Measurements from ENCODE around the gene GFOD1.
"Not testable (repeated sequence)": the region's sequence is repeated elsewhere in the genome, so short reads cannot be mapped to it uniquely, and the experiment has no call there.

The GFOD1 gene

DNA sequence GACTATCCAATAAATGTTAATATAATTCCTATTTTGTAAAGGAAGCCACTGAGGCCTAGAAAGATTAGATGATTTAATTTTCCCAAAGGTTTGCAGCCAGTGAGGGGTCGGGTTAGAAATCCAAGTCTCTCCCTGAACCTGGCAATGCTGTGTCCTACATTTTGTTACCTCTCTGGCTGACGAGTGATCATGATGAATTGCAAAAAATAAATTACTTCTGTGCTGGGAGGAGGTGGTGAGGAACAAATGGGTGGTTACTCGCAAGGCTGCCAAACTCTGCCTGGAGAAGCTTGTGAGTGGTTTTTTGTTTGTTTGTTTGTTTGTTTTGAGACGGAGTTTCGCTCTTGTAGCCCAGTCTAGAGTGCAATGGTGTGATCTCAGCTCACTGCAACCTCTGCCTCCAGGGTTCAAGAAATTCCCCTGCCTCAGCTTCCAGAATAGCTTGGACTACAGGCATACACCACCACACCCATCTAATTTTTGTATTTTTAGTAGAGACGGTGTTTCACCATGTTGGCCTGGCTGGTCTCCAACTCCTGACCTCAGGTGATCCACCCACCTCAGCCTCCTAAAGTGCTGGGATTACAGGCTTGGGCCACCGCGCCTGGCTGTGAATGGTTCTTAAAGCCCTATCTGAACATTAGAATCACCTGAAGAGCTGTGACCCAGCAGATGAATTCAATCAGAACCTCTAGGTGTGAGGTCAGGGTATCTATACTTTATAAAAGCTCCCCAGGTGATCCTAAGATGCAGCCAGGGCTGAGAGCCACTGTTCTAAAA is 138.9 kb downstream of the GFOD1 start:
- FAIRE-seq = no peak

DNA sequence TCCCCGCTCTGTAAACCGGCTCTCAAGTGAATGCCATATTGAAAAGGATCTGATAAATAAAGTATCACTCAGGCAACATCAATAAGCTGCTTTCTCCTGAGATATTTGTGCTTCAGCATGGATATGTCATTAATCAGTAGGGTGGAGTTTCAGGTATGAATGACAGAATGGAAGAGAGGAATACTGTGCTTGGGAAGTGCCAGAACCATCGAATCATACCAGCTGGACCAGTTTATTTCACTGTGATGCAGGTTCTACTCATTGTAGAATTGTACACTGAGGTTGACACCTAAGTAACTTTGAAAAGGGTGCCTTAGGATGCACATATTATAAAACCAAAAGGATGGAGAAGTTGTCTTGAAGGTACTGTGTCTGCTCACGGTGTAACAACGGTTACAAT is 141.2 kb downstream of the GFOD1 start:
- FAIRE-seq = no peak

DNA sequence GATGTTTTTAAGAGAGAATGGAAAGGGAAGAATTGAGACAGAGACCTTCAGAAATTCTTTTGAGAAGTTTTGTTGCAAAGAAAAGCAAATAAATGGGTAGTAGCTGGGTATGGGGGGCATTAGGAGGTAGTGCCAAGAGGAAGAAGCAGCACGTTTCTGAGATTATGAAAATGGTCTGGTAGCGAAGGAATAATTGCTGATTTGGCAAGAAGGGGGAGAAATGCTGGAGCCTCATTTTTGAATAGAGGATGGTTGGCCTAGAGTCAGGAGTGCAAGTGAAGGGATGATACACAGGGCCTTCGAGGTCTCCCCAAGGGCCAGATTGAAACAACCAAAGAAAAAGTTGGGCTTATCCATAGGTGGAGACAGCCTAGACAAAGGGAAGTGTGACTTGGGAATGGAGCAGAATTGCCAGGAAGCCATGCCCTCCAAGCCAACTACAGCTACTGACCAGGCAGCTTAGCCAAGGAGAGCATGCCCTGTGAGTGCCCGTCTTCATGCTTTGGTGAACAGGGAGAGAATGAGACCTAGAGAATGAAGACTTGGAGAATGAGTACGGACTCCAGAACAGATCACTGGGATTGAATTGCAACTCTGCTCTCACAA is 144.9 kb downstream of the GFOD1 start:
- FAIRE-seq = no peak

DNA sequence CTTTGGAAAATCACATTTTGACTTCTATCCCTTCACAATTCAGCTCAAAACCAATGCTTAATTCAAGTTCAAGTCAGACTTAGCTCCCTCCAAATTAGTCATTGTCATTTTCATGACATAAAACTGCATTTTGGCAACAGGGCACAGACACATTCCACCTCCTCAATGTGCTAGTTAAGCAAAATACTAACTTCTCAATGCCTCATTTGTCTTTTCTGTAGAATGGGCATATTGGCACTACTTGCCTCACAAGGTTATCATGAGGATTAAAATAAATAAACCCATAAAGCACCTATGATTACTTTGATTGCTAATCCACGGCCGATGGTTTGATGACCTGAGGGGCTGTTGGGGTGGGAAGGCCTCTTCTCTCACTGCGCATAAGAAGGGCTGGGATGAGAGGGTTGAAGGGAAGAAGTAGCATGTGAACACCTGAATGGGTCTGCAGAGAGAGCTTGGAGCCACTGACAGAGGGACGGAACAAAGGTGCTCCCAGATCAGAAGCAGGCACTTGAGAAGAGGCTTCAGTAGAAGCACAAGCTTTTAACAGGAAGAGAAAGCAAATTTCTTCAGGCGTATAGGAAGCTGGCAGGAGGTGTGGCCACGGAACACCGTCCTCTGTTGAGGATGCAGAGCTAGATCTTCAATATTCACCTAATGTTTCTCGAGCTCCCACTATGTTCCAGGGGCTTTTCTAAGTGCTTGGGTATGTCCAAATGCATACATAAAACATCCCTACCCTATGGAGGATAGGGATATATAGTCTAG is 147.4 kb downstream of the GFOD1 start:
- FAIRE-seq = no peak

DNA sequence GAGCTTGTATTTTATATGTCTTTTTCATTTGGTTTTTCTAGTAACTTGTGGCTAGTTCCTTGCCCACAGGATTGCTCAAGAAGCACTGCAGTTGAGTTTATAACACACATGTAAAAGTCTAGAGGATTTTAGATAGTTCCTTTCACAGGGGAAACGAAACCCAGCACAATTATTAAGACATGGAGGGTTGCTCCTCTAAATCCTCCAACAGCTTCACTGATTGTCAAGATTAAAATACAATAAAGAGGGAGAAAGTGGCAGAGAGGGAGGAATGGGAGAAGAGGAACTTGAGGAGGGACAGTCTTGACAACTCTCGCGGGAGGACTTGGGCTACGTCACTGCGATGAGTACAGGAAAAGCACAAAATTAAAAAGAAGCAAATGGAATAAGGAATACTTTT is 149.4 kb downstream of the GFOD1 start:
- no peak for FAIRE-seq

DNA sequence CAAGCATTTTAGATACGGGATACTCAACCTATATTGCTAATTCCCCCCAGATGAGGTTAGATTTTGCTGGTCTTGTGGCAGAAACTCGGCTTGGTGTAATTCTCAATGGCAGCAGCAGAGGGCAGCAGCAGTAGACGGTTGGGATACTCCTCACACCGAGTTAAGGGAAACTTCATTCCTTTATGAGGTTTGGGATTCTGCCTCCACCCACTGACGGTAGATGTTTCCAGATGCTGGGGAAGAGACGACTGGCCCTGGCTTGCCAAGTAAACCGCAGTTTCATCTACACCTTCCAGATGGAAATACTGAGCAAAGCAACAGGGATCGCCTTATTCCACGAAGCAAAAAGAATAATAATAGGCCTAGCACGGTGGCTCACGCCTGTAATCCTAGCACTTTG is 150.8 kb downstream of the GFOD1 start:
- FAIRE-seq = peak; percentile 61

DNA sequence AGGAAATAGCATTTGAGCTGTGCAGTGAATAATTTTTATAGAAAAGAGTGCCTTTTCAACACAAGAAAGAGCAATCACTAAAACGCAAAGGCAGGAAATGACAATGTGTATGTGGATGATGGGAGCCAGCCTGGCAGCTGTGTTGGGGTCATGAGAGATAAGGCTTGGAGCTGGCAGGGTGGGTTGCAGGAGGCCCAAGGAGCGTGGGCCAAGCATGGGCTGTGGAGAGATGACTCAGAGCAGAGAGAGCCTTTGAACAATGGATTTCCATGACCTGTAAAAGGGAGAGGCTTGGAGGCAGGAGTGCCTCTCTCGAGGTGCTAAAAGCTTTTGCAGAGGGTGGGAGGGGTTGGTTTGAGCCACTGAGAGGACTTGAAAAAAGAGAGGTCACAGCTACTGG is 152.4 kb downstream of the GFOD1 start:
- FAIRE-seq = no peak

DNA sequence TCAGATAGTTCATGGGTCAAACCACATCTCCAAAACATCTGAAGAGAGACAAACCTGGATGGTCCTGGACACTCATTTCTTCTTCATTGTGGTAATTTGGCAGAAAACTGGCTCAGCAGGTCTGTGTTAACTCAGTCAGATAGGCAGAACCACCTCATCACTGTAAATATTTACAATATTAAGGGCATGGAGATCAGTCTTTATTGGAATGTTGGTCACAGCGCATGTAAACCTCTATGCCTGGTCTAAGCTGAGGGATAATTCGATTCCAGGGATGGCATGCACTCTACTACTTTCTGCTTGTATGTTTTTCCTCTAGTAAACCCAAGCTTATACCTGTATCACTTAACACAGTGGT is 155.1 kb downstream of the GFOD1 start:
- no peak for FAIRE-seq

DNA sequence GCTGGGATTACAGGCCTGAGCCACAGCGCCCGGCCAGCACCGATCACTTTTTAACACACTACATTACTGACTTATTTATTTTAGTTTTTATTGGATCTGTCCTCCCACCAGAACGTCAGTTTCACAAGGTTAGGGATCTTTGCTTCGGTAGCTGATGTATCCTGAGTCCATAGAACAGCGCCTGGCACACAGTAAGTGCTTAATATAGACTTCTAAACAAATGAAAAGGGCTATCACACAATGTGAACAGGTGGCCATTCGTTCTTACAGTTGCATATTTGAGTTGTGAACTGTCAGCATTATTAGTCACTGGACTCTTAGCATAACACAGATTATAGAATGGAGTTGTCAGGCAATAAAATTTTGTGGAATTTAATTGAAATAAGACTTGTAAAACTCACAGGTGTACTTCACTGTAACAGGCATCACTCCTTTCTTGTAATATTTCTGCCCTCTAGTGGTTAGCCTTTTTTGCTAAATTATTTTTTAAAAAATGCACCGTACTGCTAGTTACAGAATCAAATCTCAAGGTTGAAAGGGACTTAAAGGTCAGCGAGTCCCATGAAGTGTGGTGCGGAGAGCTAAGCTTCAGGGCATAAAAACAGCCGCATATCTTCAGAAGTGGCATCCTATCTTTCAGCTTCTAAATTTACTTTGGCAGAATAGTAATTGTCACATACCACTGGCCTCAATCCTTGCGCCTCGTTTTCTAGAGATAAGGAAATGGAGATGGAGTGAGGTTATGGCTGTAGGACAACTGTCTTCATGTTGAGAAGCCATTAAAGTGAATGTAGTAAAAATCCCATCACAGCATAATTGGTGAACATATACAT is 155.7 kb downstream of the GFOD1 start:
- no peak for FAIRE-seq

DNA sequence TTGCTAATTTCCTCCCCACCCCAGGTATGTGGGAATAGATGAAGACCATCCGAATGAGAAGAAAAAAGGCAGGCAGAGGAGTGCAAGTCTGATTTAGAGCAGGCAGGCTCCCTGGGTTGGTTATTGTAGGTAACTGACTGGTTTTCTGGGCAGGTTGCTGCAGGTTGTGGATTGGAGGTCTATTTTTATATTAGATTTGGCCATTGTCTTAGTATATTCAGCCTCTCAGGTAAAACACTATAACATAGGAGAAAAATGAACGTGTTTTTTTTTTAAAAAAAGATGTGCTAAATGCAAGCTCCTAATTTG is 158.6 kb downstream of the GFOD1 start:
- no peak for FAIRE-seq

DNA sequence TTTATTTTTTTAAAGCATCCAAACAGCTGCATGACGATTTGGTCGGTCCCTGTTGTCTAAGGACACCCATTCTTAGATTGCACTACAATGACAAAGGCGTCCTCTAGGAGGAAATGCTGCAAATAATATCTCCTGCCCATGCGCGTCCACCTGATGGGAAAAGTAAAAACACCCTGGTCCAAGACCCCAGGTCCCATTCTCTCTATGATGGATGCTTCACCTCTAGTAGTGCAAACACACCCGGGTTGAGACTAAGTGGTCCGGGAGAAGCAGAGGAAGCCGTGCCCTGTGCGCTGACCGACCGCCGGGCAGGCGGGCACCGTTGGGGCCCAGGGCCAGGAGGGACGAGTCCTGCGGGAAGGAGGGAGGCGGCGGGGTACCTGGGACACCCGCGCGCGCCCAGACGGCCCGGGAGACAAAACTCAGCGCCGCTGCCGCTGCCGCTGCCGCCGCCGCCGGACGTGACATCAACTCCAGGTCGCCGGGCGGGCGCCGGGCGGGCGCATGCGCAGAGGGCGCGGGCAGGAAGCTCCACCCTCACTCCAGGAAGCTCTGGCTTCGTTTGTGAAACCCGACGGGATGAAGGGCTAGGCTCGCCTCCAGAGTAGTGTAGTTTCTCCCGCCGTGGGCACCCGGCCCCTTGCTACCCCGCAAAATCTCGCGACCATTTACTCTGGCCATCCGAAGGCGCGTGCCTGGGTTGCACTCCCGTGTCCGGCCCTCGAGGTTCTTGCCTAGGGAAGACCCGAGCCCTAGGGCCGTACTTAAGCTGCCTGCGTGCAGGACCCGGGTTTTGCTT is 159.1 kb downstream of the GFOD1 start, which contains the start of gene TBC1D7:
TBC1D7 (minus strand) TSS at position 462 of the 799 bp plus-strand sequence. CDS start 1,639 bp downstream, outside the sequence.
- no peak for FAIRE-seq

DNA sequence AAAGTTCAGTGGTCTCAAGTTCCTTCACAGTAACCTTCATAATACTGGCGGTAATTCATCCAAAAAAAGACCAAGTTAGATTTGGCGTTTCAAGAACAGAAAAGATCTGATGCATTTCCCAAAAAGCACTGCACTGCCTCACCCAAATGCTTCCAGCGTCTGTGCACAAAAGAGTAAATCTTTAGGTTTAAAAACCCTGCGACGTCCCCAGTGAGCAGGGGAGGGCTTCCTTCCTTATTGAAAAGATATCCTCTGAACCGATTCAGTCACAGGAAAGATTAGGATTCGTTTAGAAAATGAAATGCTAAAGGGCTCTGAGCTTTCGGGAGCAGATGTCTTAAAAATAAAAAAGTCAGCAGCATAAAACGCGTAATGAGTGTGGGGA is 159.7 kb downstream of the GFOD1 start:
- FAIRE-seq = no peak

DNA sequence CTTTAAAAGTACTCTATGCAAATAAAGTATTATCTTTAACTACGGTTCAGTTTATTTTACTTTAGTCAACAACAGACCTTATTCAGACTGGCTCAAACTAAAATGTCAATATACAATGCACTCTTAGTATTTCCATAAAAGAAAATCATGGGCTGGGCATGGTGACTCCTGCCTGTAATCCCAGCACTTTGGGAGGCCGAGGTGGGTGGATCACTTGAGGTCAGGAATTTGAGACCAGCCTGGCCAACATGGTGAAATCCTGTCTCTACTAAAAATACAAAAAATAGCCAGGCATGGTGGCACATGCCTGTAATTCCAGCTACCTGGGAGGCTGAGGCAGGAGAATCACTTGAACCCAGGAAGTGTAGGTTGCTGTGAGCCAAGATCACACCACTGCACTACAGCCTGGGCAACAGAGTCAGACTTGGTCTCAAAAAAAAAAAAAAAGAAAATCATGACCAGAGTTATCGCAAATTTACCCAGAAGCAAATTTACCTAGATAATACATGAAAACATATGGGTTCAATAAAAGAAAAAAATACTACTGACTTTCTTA is 161.3 kb downstream of the GFOD1 start:
- not testable (repeated sequence) for FAIRE-seq

DNA sequence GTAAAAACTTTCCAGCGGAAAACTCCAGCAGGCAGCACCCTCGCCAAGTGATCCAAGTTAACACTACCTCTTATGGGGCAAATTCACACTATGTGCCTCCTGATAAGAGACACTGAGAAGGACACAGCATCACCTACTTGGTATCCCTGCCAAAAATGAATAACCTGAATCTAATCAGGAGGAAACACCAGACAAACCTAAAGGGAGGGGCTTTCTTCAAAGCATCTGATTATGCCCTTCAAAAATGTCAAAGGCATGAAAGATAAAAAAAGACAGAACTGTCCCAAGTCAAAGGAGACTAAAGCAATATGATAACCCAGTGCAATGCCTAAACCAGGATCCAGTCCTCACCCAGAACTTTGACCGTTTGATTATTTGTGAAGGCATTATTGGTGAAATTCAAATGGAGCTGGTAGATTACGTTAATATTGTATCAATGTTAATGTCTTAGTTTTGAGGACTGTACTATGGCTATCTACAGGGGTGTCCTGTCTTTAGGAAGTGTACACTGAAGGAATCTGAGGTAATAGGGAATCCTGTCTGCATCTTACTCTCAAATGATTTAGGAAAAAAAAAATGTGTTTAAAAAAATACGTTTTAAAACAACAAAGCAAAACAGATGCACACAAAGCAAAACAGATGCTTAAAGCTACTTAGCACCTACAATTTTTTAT is 167.4 kb downstream of the GFOD1 start:
- FAIRE-seq = no peak

DNA sequence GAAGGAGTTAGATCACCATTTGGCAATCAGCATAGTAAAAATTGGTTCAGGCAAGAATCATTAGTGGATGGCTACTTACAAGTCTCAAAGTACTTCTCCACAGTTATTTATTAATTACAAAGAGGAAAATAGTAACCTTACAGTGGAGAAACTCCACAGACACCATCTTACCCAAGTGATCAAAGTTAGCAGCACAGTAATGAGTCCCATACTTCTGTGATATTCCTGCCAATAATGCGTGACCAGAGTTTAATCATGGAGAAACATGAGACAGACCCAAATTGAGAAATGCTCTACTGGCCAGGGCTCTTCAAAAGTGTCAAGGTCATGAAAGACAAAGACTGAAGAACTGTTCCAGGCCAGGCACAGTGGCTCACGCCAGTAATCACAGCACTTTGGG is 168.6 kb downstream of the GFOD1 start:
- no peak for FAIRE-seq

DNA sequence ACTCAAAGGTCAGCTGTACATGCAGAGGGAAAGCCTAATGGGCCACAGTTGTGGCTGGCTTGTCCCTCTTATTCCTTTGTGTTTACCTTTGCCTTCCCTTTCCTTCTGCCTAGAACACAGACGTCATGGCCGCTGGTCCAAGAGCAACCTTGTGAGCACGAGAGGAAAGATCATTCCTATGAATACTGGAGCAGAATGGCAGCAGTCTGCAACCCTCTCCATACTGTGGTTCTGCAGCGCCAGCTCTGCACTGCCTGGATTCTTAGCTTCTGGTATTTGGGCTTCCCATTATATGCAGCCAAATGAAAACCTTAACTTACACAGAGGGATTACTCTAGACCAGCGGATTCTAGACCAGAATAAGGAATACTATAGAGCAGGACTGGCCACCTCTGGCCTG is 171.5 kb downstream of the GFOD1 start:
- FAIRE-seq = no peak

DNA sequence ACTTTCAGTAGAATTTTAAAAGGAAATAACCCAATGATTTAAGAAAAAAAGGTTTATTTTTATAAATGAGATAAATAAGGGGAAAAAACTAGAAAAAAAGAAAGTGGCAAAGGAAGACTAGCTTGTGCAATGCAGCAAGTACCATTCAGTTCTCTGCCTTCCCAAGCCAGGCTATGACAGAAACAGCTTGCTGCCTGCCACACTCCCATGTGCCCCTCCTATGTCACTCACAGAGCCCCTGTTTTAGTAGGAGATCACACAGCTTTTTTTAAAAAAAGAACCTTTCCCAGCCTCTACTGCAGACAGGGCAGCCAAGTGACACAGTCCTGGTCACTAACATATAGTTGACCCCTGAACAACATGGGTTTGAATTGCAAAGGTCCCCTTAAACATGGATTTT is 172.6 kb downstream of the GFOD1 start:
- FAIRE-seq = no peak

DNA sequence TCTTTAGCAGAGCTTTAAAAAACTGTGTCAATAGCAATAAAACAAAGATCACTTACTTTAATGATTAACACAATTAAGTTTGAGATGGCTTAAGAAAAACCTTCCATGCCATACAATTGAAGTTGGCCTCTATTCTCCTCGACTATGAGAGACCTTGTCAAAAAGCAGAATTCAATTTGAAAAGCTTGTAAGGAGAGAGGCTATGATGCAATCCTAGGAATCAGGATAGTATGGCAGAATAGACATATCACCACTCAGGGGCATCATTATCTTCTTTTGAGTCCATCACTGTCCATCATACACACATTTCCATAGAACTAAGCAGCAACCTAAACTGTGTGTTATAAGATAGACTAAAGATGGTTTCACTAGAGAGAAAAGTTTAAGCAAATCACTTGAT is 176.2 kb downstream of the GFOD1 start:
- FAIRE-seq = no peak

DNA sequence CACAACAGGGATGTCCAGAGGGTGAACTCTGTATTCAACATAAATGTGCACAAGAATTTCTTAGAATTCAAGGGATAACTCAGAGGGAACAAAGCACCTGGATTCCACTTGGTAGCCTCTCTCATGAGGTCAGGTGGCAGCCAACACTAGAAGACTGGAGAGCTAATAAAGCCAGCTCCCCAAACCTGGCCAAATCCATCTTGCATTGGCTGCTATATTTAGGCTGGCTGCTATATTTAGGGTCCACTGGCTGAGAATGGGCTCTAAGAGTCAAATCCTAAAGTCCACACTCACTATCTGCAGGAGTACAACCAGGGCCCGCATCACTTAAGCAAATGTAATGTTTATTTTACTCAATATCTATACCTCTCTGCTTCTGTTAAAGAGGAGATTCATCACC is 179.1 kb downstream of the GFOD1 start:
- no peak for FAIRE-seq

Data from TTC549 (cell line).